Spleen (tissue), 11 donors: ENCODE data around the gene KIDINS220. TPM values are rescaled to one million over a fixed set of nuclear protein-coding genes. Genes with fewer than 3 reads are reported as not detected.

ENCODE experiments used
- DNase-seq: peaks from one replicate; pipeline ENCODE4 v3.0.0-alpha.2; 2020
- H3K27ac ChIP-seq, 8 donors: fragments of 200-600 bp; sonication (generic) in 7 of 8; 1 replicate in 4 of 8; 2 replicates in 4 of 8; pipeline versions ENCODE4 v1.5.0 to v1.8.0; 2016 to 2021; ENCODE audit warnings: inconsistent platforms in 4 of 8, mild to moderate bottlenecking in 4 of 8, moderate library complexity in 1 of 8
- H3K27me3 ChIP-seq, 7 donors: fragments of 200-600 bp; sonication (generic) in 6 of 7; replicated peaks in 1 of 7; 1 replicate in 4 of 7; 2 replicates in 3 of 7; pipeline versions ENCODE4 v1.5.0 to v1.8.0; 2016 to 2021; ENCODE audit warnings: inconsistent platforms in 3 of 7, mild to moderate bottlenecking in 1 of 7
- H3K36me3 ChIP-seq, 6 donors: fragments of 200-600 bp; sonication (generic) in 5 of 6; 1 replicate in 4 of 6; 2 replicates in 2 of 6; pipeline versions ENCODE4 v1.5.0 to v1.8.0; 2016 to 2021; ENCODE audit warnings: inconsistent platforms in 2 of 6
- H3K4me1 ChIP-seq, 6 donors: fragments of 200-600 bp; sonication (generic) in 5 of 6; 1 replicate in 3 of 6; 2 replicates in 3 of 6; pipeline versions ENCODE4 v1.5.0 to v1.8.0; 2016 to 2021; ENCODE audit warnings: inconsistent platforms in 3 of 6
- H3K4me3 ChIP-seq, 8 donors: fragments of 200-600 bp; sonication (generic) in 7 of 8; 1 replicate in 4 of 8; 2 replicates in 4 of 8; pipeline versions ENCODE4 v1.5.0 to v1.8.0; 2016 to 2021; ENCODE audit warnings: inconsistent platforms in 4 of 8, mild to moderate bottlenecking in 4 of 8, moderate library complexity in 2 of 8
- H3K9me3 ChIP-seq, 8 donors: fragments of 200-600 bp; sonication (generic) in 7 of 8; 1 replicate in 4 of 8; 2 replicates in 4 of 8; pipeline versions ENCODE4 v1.5.0 to v1.8.0; 2016 to 2021; ENCODE audit warnings: inconsistent platforms in 4 of 8
- CTCF ChIP-seq, 11 experiments: fragments of 200-600 bp in 7 of 11; fragments of 450-650 bp in 4 of 11; sonication (generic) in 4 of 11; IDR thresholded peaks in 8 of 11; conservative IDR thresholded peaks in 3 of 11; 1 replicate in 7 of 11; 2 replicates in 4 of 11; pipeline versions ENCODE4 v1.4.0 to v1.8.0; 2016 to 2021; ENCODE audit warnings: antibody characterized with exemption in 11 of 11, inconsistent platforms in 4 of 11, mild to moderate bottlenecking in 1 of 11
- POLR2A ChIP-seq, 3 donors: fragments of 450-650 bp; IDR thresholded peaks; one replicate each; pipeline ENCODE4 v1.5.1; 2017; ENCODE audit warnings: antibody characterized with exemption in 3 of 3, mild to moderate bottlenecking in 1 of 3
- POLR2AphosphoS5 ChIP-seq, 3 donors: sonication (generic); formaldehyde crosslinking; IDR thresholded peaks; one replicate each; pipeline ENCODE4 v1.5.1; 2017; ENCODE audit warnings: antibody characterized with exemption in 3 of 3
- WGBS, 5 donors: extraction: QIAGEN DNeasy Blood & Tissue Kit in 3 of 5; methylation state at CpG; one replicate each; pipeline versions ENCODE4 v1.1.5 to v1.1.7; 2013 to 2018; 5-methylcytosine and 5-hydroxymethylcytosine counted together
- intact Hi-C: fragments of 100-400 bp; cut with DNase I; formaldehyde crosslinking; loops from one replicate; pipeline ENCODE4 v1.15.0; 2023; ENCODE audit warnings: low total_unique reads
- polyA plus RNA-seq, 3 donors: library from polyadenylated mRNA; stranded (reverse); fragments of 200-250 nt; gene quantifications; one replicate each; pipeline ENCODE4 v1.2.1, GENCODE V29; 2013
- total RNA-seq, 7 donors: library from RNA; depleted of rRNA in 3 of 7; stranded (reverse); fragments of >200 nt in 3 of 7; fragmentation: NEBNext Ultra II Directional in 4 of 7; extraction: Animal tissue kit (Norgen Biotek cat#: 25700) in 4 of 7; gene quantifications; one replicate each; pipeline versions ENCODE4 v1.1.0 to v1.2.1, GENCODE V29; 2016 to 2021
- donor health status: healthy with polysubstance abuse.
- donor health status: DM: no; HTN: no; CAD: no; lungs with moderate emphysema.
- donor health status: DM: no; HTN: no; CAD: no.
- donor health status: Bipolar disorder and iron deficiency.
- donor health status: healthy.
- donor health status: DM: no; HTN: no; CAD: no.
- donor health status: DM: yes; HTN: yes; CAD: no.

KIDINS220 gene
- total and polyA plus RNA-seq, 10 donors, result 6.0 to 84.1 (median 59.0) TPM

- no peak for DNase-seq
- no peak overlapping the region for H3K27ac ChIP-seq
- no peak for TF ChIP-seq POLR2A (IDR thresholded peaks at IDR 0.05)
- no peak for TF ChIP-seq POLR2AphosphoS5 (IDR thresholded peaks at IDR 0.05)
- no peak for TF ChIP-seq CTCF (IDR thresholded peaks at IDR 0.05 in 8 of 11, conservative IDR thresholded peaks at IDR 0.05 in 3 of 11)
Observed at GRCh38 chr2:8794923-8795825, 42.2 kb downstream of the KIDINS220 start.

DNA sequence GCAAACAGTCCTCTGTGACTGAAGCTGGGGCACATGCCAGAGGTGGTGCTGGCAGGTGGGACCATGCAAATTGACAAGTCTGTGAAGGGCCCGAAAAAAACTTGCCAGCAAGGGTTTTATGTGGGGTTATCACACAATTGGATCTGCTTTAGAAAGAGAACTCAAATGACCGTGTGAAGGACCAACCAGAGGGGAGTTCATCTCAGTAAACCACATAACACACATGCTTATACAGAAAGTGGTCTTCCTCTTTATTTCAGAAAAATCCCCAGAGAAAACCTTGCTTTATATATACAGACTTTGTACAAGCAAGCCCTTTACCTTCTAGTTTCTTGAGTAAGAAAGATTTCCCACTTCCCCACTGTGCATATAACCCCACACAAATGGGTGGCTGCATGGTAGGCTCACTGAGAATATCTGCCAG is 46.7 kb downstream of the KIDINS220 start:
- Histone ChIP-seq H3K27ac (no peak overlapping the region), H3K36me3 (peaks cover 2 to 100% (median 72%) of the 10 kb centered on the region in 6 donors), H3K27me3 (no peaks in the 10 kb centered on the region), H3K4me3 (no peak overlapping the region), H3K9me3 (no peaks in the 10 kb centered on the region), H3K4me1 (no peaks in the 10 kb centered on the region)
- 63 to 86% (median 80%) methylated on average over 2 of the region's 2 CpGs for WGBS, 5 donors
- intact Hi-C loops, result no loop called here
- no peak for TF ChIP-seq POLR2A (IDR thresholded peaks at IDR 0.05)
- no peak for TF ChIP-seq CTCF (IDR thresholded peaks at IDR 0.05 in 8 of 11, conservative IDR thresholded peaks at IDR 0.05 in 3 of 11)
- TF ChIP-seq POLR2AphosphoS5 (IDR thresholded peaks at IDR 0.05), result no peak
- DNase-seq, result no peak

More at GRCh38 chr2:8794923-8795825, 42.2 kb downstream of the KIDINS220 start:
- Histone ChIP-seq H3K4me1 (no peaks in the 10 kb centered on the region), H3K4me3 (no peak overlapping the region), H3K36me3 (peaks cover 0 to 100% (median 69%) of the 10 kb centered on the region in 6 donors), H3K27me3 (no peaks in the 10 kb centered on the region), H3K9me3 (no peaks in the 10 kb centered on the region)
- intact Hi-C loops, result no loop called here
- 89 to 95% (median 92%) methylated on average over 8 of the region's 8 CpGs for WGBS, 5 donors

- DNase-seq, result no peak
- H3K27me3 ChIP-seq, result no peaks in the 10 kb centered on the region
- no peaks in the 10 kb centered on the region for H3K9me3 ChIP-seq
- H3K4me1 ChIP-seq, result no peaks in the 10 kb centered on the region
- intact Hi-C loops, result no loop called here
- peaks cover 5 to 100% (median 63%) of the 10 kb centered on the region in 6 donors for H3K36me3 ChIP-seq
- WGBS, 5 donors, result 53 to 87% (median 63%) methylated on average over 5 of the region's 5 CpGs
- no peak overlapping the region for H3K4me3 ChIP-seq
- no peak for TF ChIP-seq POLR2AphosphoS5 (IDR thresholded peaks at IDR 0.05)
- no peak for TF ChIP-seq CTCF (IDR thresholded peaks at IDR 0.05 in 8 of 11, conservative IDR thresholded peaks at IDR 0.05 in 3 of 11)
- TF ChIP-seq POLR2A (IDR thresholded peaks at IDR 0.05), result no peak
- H3K27ac ChIP-seq, result peak overlapping the region in 2 of 8 donors; percentile 7 to 13
Observed at GRCh38 chr2:8786463-8786862, 51.0 kb downstream of the KIDINS220 start.
